K562 (cell line): ENCODE measurements around the gene SLC4A3. TPM values are rescaled to one million over a fixed set of nuclear protein-coding genes. Genes with fewer than 3 reads are reported as not detected.

Experiments used
- ATAC-seq: fragments of 200-7000 bp; cut with Tn5 transposase; 3 replicates; pipeline ENCODE4 v1.9.1; 2020; ENCODE audit warnings: moderate library complexity
- BruUV-seq: library from RNA; stranded (reverse); fragments of 400-500 nt; replicated peaks from 2 replicates; lab custom pipeline; 2021; lab: Mats Ljungman, UMichigan
- CTCF ChIA-PET: fragments of 300-600 bp; formaldehyde crosslinking; extraction: SDS; loops from one replicate; lab custom pipeline; 2021; ENCODE audit warnings: low intra/inter-chr PET ratio; lab: Yijun Ruan, JAX
- POLR2A ChIA-PET: fragments of 300-600, 350-650 bp; sonication (Branson Sonifier 250); formaldehyde crosslinking; extraction: SDS; loops from one replicate; lab custom pipeline; 2021; ENCODE audit warnings: antibody characterized with exemption, inconsistent platforms; lab: Yijun Ruan, JAX
- DNase-seq, 4 experiments: peaks; one replicate each; pipeline versions ENCODE4 v3.0.0 to v3.0.0-alpha.2; 2011 to 2018; ENCODE audit warnings: low spot score in 3 of 4, mixed read lengths in 3 of 4; ENCODE audit errors: extremely low read depth in 1 of 4
- FAIRE-seq: peaks from 2 replicates; lab custom pipeline; 2011; peaks lifted over from hg19 to GRCh38; lab: Jason Lieb, UNC
- H2AFZ ChIP-seq: 2 replicates; pipeline ENCODE4 v1.6.0; 2011; ENCODE audit warnings: low read depth, low read length, control low read depth, inconsistent platforms
- H3K27ac ChIP-seq: fragments of 200-600 bp; 3 replicates; pipeline ENCODE4 v1.8.0; 2011; ENCODE audit warnings: low read depth, mild to moderate bottlenecking, control low read depth, inconsistent platforms, low read length, moderate library complexity, mixed read lengths; ENCODE audit errors: extremely low read depth
- H3K27me3 ChIP-seq, 2 experiments: fragments of 300-600 bp in 1 of 2; 2 replicates in 1 of 2; 3 replicates in 1 of 2; pipeline versions ENCODE4 v1.6.0 to v1.8.0; 2011; ENCODE audit warnings: inconsistent platforms in 2 of 2, low read length in 2 of 2, mild to moderate bottlenecking in 1 of 2, mixed read lengths in 1 of 2, moderate library complexity in 1 of 2; ENCODE audit not compliant: control insufficient read depth in 2 of 2, insufficient read depth in 2 of 2
- H3K36me3 ChIP-seq: fragments of 300-600 bp; 3 replicates; pipeline ENCODE4 v1.8.0; 2011; ENCODE audit warnings: mild to moderate bottlenecking, low read length, inconsistent platforms; ENCODE audit not compliant: control insufficient read depth, insufficient read depth
- H3K4me1 ChIP-seq, 2 experiments: fragments of 200-600 bp in 1 of 2; replicated peaks in 1 of 2; 2 replicates in 1 of 2; 3 replicates in 1 of 2; pipeline versions ENCODE4 v1.5.1 to v1.8.0; 2011; ENCODE audit warnings: inconsistent platforms in 2 of 2, low read length in 2 of 2, mild to moderate bottlenecking in 1 of 2, mixed read lengths in 1 of 2, moderate library complexity in 1 of 2; ENCODE audit not compliant: control insufficient read depth in 2 of 2, insufficient read depth in 2 of 2
- H3K4me2 ChIP-seq: 2 replicates; pipeline ENCODE4 v1.6.1; 2011; ENCODE audit warnings: low read length, control low read depth, inconsistent platforms, mixed read lengths; ENCODE audit not compliant: insufficient read depth
- H3K4me3 ChIP-seq: fragments of 200-600 bp; sonication (generic), shearing (Covaris generic); 2 replicates; pipeline ENCODE4 v1.5.1; 2016; ENCODE audit warnings: control low read depth, inconsistent platforms
- H3K79me2 ChIP-seq: fragments of 200-600 bp; 3 replicates; pipeline ENCODE4 v1.8.0; 2011; ENCODE audit warnings: low read length, inconsistent platforms; ENCODE audit not compliant: control insufficient read depth, insufficient read depth
- H3K9ac ChIP-seq, 2 experiments: 2 replicates each; pipeline versions ENCODE4 v1.6.0 to v1.6.1; 2011; ENCODE audit warnings: low read depth in 2 of 2, low read length in 2 of 2, control low read depth in 1 of 2, inconsistent platforms in 1 of 2, mild to moderate bottlenecking in 1 of 2, mixed read lengths in 1 of 2; ENCODE audit not compliant: insufficient read depth in 1 of 2
- H3K9me1 ChIP-seq: one replicate; pipeline ENCODE4 v1.6.0; 2011; ENCODE audit warnings: inconsistent platforms, mild to moderate bottlenecking, low read length, moderate library complexity; ENCODE audit not compliant: control insufficient read depth, insufficient read depth
- H3K9me3 ChIP-seq: replicated peaks from 2 replicates; pipeline ENCODE4 v1.5.1; 2011; ENCODE audit warnings: low read depth, low read length, inconsistent platforms; ENCODE audit not compliant: control insufficient read depth, insufficient read depth
- H4K20me1 ChIP-seq: replicated peaks from 2 replicates; pipeline ENCODE4 v1.6.1; 2011; ENCODE audit warnings: low read length, inconsistent platforms, mixed read lengths; ENCODE audit not compliant: control insufficient read depth, insufficient read depth
- CBFA2T2 ChIP-seq: fragments of 450-650 bp; conservative IDR thresholded peaks from 2 replicates; pipeline ENCODE4 v1.6.1; 2017; ENCODE audit warnings: mild to moderate bottlenecking
- CBX5 ChIP-seq: IDR thresholded peaks from 2 replicates; pipeline ENCODE4 v1.6.1; 2014; ENCODE audit warnings: low read depth, borderline replicate concordance
- CEBPB ChIP-seq: fragments of 450-650 bp; IDR thresholded peaks from 2 replicates; pipeline ENCODE4 v1.6.1; 2016; ENCODE audit warnings: missing genetic modification characterization, missing compliant biosample characterization
- CREB1 ChIP-seq, 2 experiments: sonication (generic) in 1 of 2; formaldehyde crosslinking in 1 of 2; IDR thresholded peaks; 2 replicates each; pipeline versions ENCODE4 v1.6.1 to v1.8.0; 2012 to 2022; ENCODE audit warnings: inconsistent platforms in 1 of 2, mild to moderate bottlenecking in 1 of 2, missing genetic modification reagents in 1 of 2, moderate library complexity in 1 of 2
- FOSL1 ChIP-seq: fragments of 200-800 bp; sonication (Bioruptor generic); conservative IDR thresholded peaks from 2 replicates; pipeline ENCODE4 v1.6.1; 2016; ENCODE audit warnings: missing genetic modification characterization, missing compliant biosample characterization
- KDM1A ChIP-seq, 2 experiments: fragments of 450-650 bp; IDR thresholded peaks; 2 replicates each; pipeline ENCODE4 v1.6.1; 2016; ENCODE audit warnings: mild to moderate bottlenecking in 2 of 2
- NFRKB ChIP-seq: fragments of 450-650 bp; IDR thresholded peaks from 2 replicates; pipeline ENCODE4 v1.6.1; 2016; ENCODE audit warnings: low read depth
- TCF3 ChIP-seq: sonication (generic); formaldehyde crosslinking; IDR thresholded peaks from 2 replicates; pipeline ENCODE4 v1.4.0; 2020; ENCODE audit warnings: mild to moderate bottlenecking, missing genetic modification reagents
- TCF7 ChIP-seq: sonication (generic); IDR thresholded peaks from 2 replicates; pipeline ENCODE4 v1.6.1; 2016; ENCODE audit warnings: antibody characterized with exemption, borderline replicate concordance
- TCF7L2 ChIP-seq: fragments of 150-350 bp; IDR thresholded peaks from 2 replicates; pipeline ENCODE4 v1.6.1; 2016; ENCODE audit warnings: low read depth, mild to moderate bottlenecking, low read length, moderate library complexity
- U2AF1 ChIP-seq: fragments of 200-400 bp; formaldehyde crosslinking; optimal IDR thresholded peaks from 2 replicates; pipeline ENCODE3; 2017; ENCODE audit warnings: mild to moderate bottlenecking, low read depth, low read length, moderate library complexity
- ZEB2 ChIP-seq: fragments of 450-650 bp; IDR thresholded peaks from 2 replicates; pipeline ENCODE4 v1.6.1; 2016
- ZNF584 ChIP-seq: fragments of 200-800 bp; sonication (Bioruptor generic); IDR thresholded peaks from 2 replicates; pipeline ENCODE4 v1.6.1; 2016; ENCODE audit warnings: low read depth, mild to moderate bottlenecking, missing genetic modification characterization, missing compliant biosample characterization
- ZNF785 ChIP-seq: fragments of 250-450 bp; sonication (Bioruptor Pico); IDR thresholded peaks from 2 replicates; pipeline ENCODE4 v1.4.0; 2020; ENCODE audit warnings: mild to moderate bottlenecking
- WGBS: fragments of 100-300 bp; shearing (Covaris generic); methylation state at CpG from one replicate; pipeline ENCODE4 v1.1.6; 2016; ENCODE audit warnings: low coverage, mixed read lengths; ENCODE audit not compliant: insufficient coverage; ENCODE audit errors: missing lambda C conversion rate; 5-methylcytosine and 5-hydroxymethylcytosine counted together
- in situ Hi-C: fragments of 300-500 bp; cut with MboI; formaldehyde crosslinking; loops from 4 replicates; pipeline ENCODE4 v1.15.0; 2018; ENCODE audit warnings: inconsistent platforms, mixed read lengths
- intact Hi-C: fragments of 100-400 bp; cut with micrococcal nuclease; formaldehyde crosslinking; loops from 2 replicates; pipeline ENCODE4 v1.14.2; 2022
- polyA plus RNA-seq, 8 experiments: library from polyadenylated mRNA; depleted of rRNA in 4 of 8; stranded (reverse) in 5 of 8; unstranded in 3 of 8; fragments of >200 nt; fragmentation: Nextera tagmentation in 2 of 8; fragmentation: Illumina TruSeq in 1 of 8; extraction: Ambion mirVana in 2 of 8; extraction: Trizol in 1 of 8; gene quantifications; 2 replicates each; pipeline versions ENCODE4 v1.2.1 to v1.2.3, GENCODE V29; 2011 to 2014; ENCODE audit warnings: inconsistent platforms in 1 of 8, missing spikeins in 1 of 8
- total RNA-seq, 7 experiments: library from RNA; depleted of rRNA in 6 of 7; stranded (reverse); fragments of >200 nt in 6 of 7; fragmentation: Illumina TruSeq in 2 of 7; extraction: Trizol in 2 of 7; gene quantifications; 2 replicates each; pipeline versions ENCODE4 v1.2.1 to v1.2.3, GENCODE V29; 2011 to 2021; ENCODE audit warnings: low replicate concordance in 1 of 7
- TF ChIP-seq, protein P1 (sequence below): sonication (generic); formaldehyde crosslinking; IDR thresholded peaks from 2 replicates; pipeline ENCODE4 v1.8.0; 2023; ENCODE audit warnings: mild to moderate bottlenecking, missing genetic modification reagents
- TF ChIP-seq, protein P2 (sequence below): fragments of 450-650 bp; formaldehyde crosslinking; IDR thresholded peaks from 2 replicates; pipeline ENCODE4 v1.4.0; 2020; ENCODE audit warnings: mild to moderate bottlenecking, moderate library complexity
- TF ChIP-seq, protein P3 (sequence below): IDR thresholded peaks from 2 replicates; pipeline ENCODE4 v1.6.1; 2014; ENCODE audit warnings: antibody characterized with exemption

SLC4A3 gene
- total and polyA plus RNA-seq, 9 of the 15 experiments (the other 6 are each of a cell fraction or from before 2014, with no cell fraction given) = 0.04 to 0.31 (median 0.16) TPM; not detected in 5

DNA sequence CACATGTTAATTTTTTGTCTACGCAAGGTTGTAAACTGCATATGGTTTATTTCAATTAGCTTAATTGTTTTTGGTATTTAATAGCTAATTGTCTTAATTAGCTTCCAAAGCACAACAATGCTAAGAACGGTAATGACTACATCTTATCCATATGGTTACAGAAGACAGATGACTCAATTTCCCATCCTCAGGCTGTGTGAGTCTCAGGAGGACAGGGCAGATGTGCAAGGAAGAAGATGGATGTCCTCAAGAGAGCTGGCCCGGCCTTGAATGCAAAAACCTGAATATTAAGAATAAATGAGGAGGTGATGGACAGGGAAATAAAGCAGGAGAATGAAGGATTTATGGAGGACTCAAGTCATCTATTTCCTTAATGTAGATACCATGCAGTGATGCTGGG is 31.4 kb downstream of the SLC4A3 start (continued):
- TF ChIP-seq, protein P1, sequence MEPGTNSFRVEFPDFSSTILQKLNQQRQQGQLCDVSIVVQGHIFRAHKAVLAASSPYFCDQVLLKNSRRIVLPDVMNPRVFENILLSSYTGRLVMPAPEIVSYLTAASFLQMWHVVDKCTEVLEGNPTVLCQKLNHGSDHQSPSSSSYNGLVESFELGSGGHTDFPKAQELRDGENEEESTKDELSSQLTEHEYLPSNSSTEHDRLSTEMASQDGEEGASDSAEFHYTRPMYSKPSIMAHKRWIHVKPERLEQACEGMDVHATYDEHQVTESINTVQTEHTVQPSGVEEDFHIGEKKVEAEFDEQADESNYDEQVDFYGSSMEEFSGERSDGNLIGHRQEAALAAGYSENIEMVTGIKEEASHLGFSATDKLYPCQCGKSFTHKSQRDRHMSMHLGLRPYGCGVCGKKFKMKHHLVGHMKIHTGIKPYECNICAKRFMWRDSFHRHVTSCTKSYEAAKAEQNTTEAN (CRISPR knock-in tag) = no peak
- TF ChIP-seq, protein P2, sequence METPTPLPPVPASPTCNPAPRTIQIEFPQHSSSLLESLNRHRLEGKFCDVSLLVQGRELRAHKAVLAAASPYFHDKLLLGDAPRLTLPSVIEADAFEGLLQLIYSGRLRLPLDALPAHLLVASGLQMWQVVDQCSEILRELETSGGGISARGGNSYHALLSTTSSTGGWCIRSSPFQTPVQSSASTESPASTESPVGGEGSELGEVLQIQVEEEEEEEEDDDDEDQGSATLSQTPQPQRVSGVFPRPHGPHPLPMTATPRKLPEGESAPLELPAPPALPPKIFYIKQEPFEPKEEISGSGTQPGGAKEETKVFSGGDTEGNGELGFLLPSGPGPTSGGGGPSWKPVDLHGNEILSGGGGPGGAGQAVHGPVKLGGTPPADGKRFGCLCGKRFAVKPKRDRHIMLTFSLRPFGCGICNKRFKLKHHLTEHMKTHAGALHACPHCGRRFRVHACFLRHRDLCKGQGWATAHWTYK (CRISPR knock-in tag) = no peak
- TF ChIP-seq U2AF1 = no peak
- TF ChIP-seq, all 486 proteins: peak for 0

DNA sequence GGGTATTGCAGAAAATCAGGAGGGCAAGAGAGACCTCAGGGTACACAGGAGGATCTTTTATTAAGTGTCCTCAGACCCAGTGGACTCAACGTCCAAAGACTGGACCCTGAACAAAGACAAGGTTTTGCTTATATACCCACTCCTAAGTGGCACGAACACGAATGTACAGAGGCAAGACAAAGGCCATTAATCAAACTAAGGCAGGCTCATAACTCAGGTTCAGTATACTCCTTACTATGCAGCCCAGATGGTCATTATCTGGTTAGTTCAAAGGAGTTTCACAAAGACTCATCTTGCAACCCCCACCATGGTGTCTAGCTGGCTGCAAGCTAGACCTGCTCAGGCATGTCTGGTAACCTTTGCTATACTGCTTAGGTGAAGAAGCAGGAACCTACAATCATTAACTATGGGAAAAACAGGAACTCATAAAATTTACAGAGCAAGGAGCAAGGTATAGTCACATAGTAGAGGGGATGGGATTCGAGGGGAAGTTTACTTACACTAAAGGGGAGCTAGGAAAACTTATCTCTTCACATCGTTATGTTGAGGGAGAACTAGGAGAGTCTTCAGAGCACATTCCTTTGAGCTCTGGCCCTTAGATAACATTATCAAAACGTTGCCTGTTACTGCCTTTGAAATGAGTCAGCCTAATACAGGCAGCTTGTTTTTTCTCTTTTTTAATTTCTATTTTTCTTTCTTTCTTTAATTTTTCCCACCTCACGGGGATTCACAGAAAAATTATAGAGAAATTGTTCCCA is 33.9 kb downstream of the SLC4A3 start:
- Histone ChIP-seq H3K4me3 (no peak overlapping the region), H4K20me1 (no peaks in the 10 kb centered on the region), H3K27me3 (no peaks in the 10 kb centered on the region), H3K4me2 (peak overlapping the region; percentile 72), H2AFZ (peak overlapping the region; percentile 76), H3K36me3 (no peaks in the 10 kb centered on the region), H3K79me2 (no peaks in the 10 kb centered on the region), H3K9ac (peak overlapping the region in 1 of 2 experiments; percentile 48; a peak in 2 of 4 replicates), H3K9me3 (peaks cover 9% of the 10 kb centered on the region; the same call in 1 of the 2 replicates), H3K9me1 (peaks cover 3% of the 10 kb centered on the region), H3K27ac (peak overlapping the region; percentile 80), H3K4me1 (peaks cover 13 to 54% of the 10 kb centered on the region in 2 experiments; a peak in 4 of 5 replicates)
- POLR2A ChIA-PET = interaction anchor here (0.7 to 1.2 kb wide), 4 partner anchors 17 to 122 kb away, joined by 3 to 4 read pairs (median 4); no protein-coding TSS in a partner anchor
- WGBS = 1% methylated on average over 7 of the region's 7 CpGs
- FAIRE-seq (peak; percentile 88), ATAC-seq (peak; percentile 75), DNase-seq (peak in 2 of 4 experiments; percentile 37 to 77)
- no TSS peak for BruUV-seq
- CTCF ChIA-PET = no interaction called here
- in situ Hi-C loops (no loop called here), intact Hi-C loops (no loop called here)
- TF ChIP-seq NFRKB = 0 out of 2 replicates have a peak, but pooled peaks have one; percentile 26
- 0 out of 2 replicates have a peak, but pooled peaks have one; percentile 36 for TF ChIP-seq ZNF584 (CRISPR knock-in tag)
- TF ChIP-seq ZEB2 = 0 out of 2 replicates have a peak, but pooled peaks have one; percentile 10
- TF ChIP-seq CEBPB (tag) = no peak
- 0 out of 2 replicates have a peak, but pooled peaks have one; percentile 10 for TF ChIP-seq CREB1 (IDR thresholded peaks at IDR 0.05)
- no peak for TF ChIP-seq CREB1 (CRISPR knock-in tag; IDR thresholded peaks at IDR 0.05)
- TF ChIP-seq KDM1A (IDR thresholded peaks at IDR 0.05) = peak; percentile 2 to 3; a peak in 2 of 4 replicates
- TF ChIP-seq FOSL1 = peak; percentile 91
- TF ChIP-seq ZNF785 (CRISPR knock-in tag) = no peak
- TF ChIP-seq TCF7L2 = no peak
- TF ChIP-seq CBFA2T2 = peak; percentile 82
- peak; percentile 77 for TF ChIP-seq TCF3 (CRISPR knock-in tag)
- TF ChIP-seq, protein P3, sequence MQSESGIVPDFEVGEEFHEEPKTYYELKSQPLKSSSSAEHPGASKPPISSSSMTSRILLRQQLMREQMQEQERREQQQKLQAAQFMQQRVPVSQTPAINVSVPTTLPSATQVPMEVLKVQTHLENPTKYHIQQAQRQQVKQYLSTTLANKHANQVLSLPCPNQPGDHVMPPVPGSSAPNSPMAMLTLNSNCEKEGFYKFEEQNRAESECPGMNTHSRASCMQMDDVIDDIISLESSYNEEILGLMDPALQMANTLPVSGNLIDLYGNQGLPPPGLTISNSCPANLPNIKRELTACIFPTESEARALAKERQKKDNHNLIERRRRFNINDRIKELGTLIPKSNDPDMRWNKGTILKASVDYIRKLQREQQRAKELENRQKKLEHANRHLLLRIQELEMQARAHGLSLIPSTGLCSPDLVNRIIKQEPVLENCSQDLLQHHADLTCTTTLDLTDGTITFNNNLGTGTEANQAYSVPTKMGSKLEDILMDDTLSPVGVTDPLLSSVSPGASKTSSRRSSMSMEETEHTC = no peak
- TF ChIP-seq TCF7 = no peak
- TF ChIP-seq CBX5 = peak; percentile 93; the same call in 1 of the 2 replicates
